GM18526 (cell line): ENCODE data around the gene APOL4.

ENCODE experiments used
- POLR2A ChIP-seq: IDR thresholded peaks from 3 replicates; pipeline ENCODE4 v1.6.1; 2011; ENCODE audit not compliant: insufficient read length; ENCODE audit errors: extremely low read depth

Gene APOL4

GRCh38 chr22:36215981-36216380, 14.4 kb upstream of the APOL4 start:
- TF ChIP-seq POLR2A = no peak

- no peak for TF ChIP-seq POLR2A
Observed at GRCh38 chr22:36213586-36213985, 12.0 kb upstream of the APOL4 start.

GRCh38 chr22:36212901-36213300, 11.3 kb upstream of the APOL4 start:
- TF ChIP-seq POLR2A = no peak

DNA sequence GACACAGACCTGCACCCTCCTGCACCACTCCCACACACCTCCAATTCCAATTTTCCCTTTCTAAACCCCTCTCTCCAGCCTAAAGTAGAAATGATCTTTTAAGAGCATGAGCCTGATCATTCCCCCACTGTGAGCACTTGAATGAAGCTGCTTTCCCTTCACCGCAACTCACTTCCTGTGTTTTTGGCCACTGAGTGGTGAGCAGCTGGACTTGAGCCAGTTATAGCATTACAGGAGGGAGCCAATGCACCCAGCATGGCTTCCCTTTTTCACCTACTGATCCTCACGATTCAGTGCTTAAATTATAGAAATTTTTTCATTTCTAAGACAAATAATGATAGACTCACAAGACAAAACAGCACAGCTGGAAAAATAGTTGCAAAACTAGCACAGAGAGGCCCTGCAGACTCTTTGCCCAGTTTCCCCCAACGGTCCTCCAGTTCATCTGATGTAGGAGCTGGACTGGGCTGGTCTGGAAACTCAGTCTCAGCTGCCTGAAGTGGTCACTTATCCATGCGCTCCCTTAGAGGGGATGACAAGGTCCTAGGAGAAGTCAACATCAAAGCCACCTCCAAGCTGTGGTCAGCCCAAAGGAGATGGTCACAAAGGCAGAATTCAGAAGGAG, 9.7 kb upstream of the APOL4 start:
- TF ChIP-seq POLR2A = no peak

GRCh38 chr22:36210224-36210623, 8.6 kb upstream of the APOL4 start:
- no peak for TF ChIP-seq POLR2A

- no peak for TF ChIP-seq POLR2A
Observed at GRCh38 chr22:36208914-36209313, 7.3 kb upstream of the APOL4 start.

- no peak for TF ChIP-seq POLR2A
Observed at GRCh38 chr22:36208162-36208765, 6.7 kb upstream of the APOL4 start.

GRCh38 chr22:36206255-36206654, 4.6 kb upstream of the APOL4 start:
- TF ChIP-seq POLR2A = no peak

GRCh38 chr22:36204632-36205015, 3.0 kb upstream of the APOL4 start:
- TF ChIP-seq POLR2A = no peak

DNA sequence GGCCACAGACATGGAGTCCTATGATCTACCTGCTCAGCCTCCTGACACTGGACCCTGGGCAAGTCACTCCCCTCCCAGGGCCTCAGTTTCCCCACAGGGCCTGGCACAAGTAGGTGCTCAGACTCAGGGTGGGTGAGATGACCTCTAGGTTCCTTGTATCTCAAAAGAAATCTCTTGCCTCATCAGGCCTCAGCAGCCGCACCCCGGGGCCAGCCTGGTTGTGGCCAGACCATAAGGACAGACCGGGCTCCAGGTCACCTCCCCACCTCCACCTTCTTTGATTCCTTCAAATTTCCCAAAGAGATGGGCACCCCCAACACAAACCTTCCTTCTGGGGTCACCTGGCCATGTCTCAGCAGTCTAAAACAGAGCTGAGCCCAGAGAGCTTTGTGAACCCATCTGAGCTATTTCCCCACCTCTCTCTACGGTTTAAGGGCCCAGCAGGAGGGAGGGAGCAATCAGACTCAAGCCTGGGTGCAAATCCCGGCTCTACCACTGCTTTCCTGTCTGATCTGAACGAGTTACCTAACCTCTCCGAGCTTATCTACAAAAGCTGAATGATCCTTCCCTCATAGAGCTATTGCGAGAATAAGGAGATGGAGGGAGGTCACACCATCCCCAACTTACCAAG, 2.5 kb upstream of the APOL4 start:
- no peak for TF ChIP-seq POLR2A

- TF ChIP-seq POLR2A = no peak
Observed at GRCh38 chr22:36199001-36199551, 2.5 kb downstream of the APOL4 start.

DNA sequence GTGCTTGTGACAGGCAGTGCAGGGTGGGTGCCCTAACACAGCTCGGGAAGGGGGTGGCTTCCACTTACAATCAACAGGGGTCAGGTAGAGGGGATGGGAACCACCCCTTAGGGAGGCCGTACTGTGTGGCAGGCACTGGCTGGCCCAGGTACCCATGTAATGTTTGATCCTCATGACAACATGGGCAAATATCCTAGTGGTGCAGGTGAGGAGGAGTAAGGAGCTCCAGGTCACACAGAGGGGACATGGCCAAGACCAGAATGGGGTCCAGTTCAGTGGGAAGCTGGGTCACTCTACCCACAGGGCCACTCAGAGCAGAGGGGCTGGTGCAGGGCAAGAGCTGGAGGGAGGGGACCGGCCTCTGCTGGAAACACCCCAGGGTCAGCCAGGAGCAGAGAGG, 3.1 kb downstream of the APOL4 start:
- no peak for TF ChIP-seq POLR2A

- TF ChIP-seq POLR2A = no peak
Observed at GRCh38 chr22:36197514-36198146, 4.0 kb downstream of the APOL4 start.

GRCh38 chr22:36197065-36197440, 4.6 kb downstream of the APOL4 start:
- TF ChIP-seq POLR2A = no peak

GRCh38 chr22:36196254-36197064, 5.2 kb downstream of the APOL4 start:
- TF ChIP-seq POLR2A = no peak
